Loucy (cell line): ENCODE results near the gene SDK1.

Experiments used
- EZH2phosphoT487 ChIP-seq: fragments of 200-600 bp; IDR thresholded peaks from 2 replicates; pipeline ENCODE4 v1.6.1; 2018; ENCODE audit warnings: antibody characterized with exemption, mild to moderate bottlenecking, moderate library complexity, borderline replicate concordance
- TF ChIP-seq, protein P1 (sequence below): fragments of 200-600 bp; sonication (generic); conservative IDR thresholded peaks from 2 replicates; pipeline ENCODE4 v1.5.1; 2014; ENCODE audit warnings: mild to moderate bottlenecking, antibody characterized with exemption, low read length

DNA sequence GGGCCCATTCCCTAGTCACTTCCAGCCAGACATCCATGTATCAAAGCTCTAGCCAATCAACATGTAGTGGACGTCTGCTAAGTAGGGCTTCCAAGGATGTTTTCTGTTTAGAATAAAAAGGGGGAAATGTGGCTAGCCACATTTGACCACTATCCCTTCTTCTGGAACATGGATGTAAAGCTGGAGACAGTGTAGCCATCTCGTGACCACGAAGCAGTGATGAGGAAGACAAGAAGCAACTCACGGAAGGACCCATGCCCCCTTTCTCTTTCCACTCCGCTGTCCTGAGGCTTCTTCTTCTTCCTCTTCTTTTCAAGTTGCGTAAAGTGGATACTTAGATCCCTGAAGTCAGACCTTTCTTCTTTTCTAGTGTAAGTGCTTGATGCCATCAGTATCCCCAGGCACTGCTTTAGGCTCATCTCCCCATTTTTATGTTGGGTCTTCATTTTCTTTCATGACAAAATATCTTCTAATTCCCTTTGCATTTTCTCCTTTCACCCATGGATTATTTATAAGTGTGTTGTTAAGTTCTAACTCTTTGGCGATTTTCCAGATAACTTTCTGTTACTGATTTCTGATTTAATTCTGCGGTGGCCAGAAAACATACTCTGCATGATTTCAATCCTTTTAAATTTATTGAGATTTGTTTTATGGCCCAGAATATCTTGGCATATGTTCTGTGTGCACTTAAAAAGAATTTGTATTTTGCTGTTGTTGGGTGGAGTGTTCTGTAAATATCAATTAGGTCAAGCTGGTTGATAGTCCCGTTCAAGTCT is 594.5 kb downstream of the SDK1 start:
- TF ChIP-seq, protein P1, sequence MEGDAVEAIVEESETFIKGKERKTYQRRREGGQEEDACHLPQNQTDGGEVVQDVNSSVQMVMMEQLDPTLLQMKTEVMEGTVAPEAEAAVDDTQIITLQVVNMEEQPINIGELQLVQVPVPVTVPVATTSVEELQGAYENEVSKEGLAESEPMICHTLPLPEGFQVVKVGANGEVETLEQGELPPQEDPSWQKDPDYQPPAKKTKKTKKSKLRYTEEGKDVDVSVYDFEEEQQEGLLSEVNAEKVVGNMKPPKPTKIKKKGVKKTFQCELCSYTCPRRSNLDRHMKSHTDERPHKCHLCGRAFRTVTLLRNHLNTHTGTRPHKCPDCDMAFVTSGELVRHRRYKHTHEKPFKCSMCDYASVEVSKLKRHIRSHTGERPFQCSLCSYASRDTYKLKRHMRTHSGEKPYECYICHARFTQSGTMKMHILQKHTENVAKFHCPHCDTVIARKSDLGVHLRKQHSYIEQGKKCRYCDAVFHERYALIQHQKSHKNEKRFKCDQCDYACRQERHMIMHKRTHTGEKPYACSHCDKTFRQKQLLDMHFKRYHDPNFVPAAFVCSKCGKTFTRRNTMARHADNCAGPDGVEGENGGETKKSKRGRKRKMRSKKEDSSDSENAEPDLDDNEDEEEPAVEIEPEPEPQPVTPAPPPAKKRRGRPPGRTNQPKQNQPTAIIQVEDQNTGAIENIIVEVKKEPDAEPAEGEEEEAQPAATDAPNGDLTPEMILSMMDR: no peak
- no peak for TF ChIP-seq EZH2phosphoT487
